ENCODE measurements around the gene CPA2. TPM values are rescaled to one million over a fixed set of nuclear protein-coding genes. Genes with fewer than 3 reads are reported as not detected.

Gene CPA2
- polyA plus RNA-seq, 2 of the 4 experiments (the other 2 are of a cell fraction) = not detected

- ChIA-PET CTCF (interaction anchor here (0.8 kb wide), 1 partner anchor 94 kb away, joined by 4 read pairs; no protein-coding TSS in a partner anchor), POLR2A (interaction anchor here (0.5 kb wide), 1 partner anchor 163 kb away, joined by 4 read pairs; no protein-coding TSS in a partner anchor)
- FAIRE-seq (no peak), ATAC-seq (no peak), DNase-seq (ENCODE audit: low read depth in 1 of 2, low spot score in 1 of 2) (no peak)
- TF ChIP-seq TFCP2L1 (CRISPR knock-in tag; IDR thresholded peaks at IDR 0.05) (no peak), FOXS1 (CRISPR knock-in tag; IDR thresholded peaks at IDR 0.05) (no peak), CBX8 (IDR thresholded peaks at IDR 0.05) (no peak), CBX2 (IDR thresholded peaks at IDR 0.05; ENCODE audit: borderline replicate concordance, low read depth) (no peak), MAZ (IDR thresholded peaks at IDR 0.05; ENCODE audit: borderline replicate concordance, low read depth, low read length) (no peak), RARB (CRISPR knock-in tag; IDR thresholded peaks at IDR 0.05) (no peak), HDAC2 (IDR thresholded peaks at IDR 0.05) (no peak), ELK1 (IDR thresholded peaks at IDR 0.05; ENCODE audit: low read depth, low read length) (no peak), CEBPB (IDR thresholded peaks at IDR 0.05) (no peak), POLR2AphosphoS2 (conservative IDR thresholded peaks at IDR 0.05; ENCODE audit: low read length) (no peak), EP300 (IDR thresholded peaks at IDR 0.05) (no peak)
- TF ChIP-seq, protein P1, sequence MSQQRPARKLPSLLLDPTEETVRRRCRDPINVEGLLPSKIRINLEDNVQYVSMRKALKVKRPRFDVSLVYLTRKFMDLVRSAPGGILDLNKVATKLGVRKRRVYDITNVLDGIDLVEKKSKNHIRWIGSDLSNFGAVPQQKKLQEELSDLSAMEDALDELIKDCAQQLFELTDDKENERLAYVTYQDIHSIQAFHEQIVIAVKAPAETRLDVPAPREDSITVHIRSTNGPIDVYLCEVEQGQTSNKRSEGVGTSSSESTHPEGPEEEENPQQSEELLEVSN (IDR thresholded peaks at IDR 0.05; ENCODE audit: borderline replicate concordance, low read depth) = no peak
- WGBS (ENCODE audit: missing lambda C conversion rate) = 92% methylated on average over 11 of the region's 11 CpGs
- no peak overlapping the region for H3K4me3 ChIP-seq
- no peak overlapping the region for H3K27ac ChIP-seq
- no peaks in the 10 kb centered on the region for H3K9me3 ChIP-seq
- H3K4me1 ChIP-seq = no peaks in the 10 kb centered on the region
- H3K4me2 ChIP-seq = no peak overlapping the region
Measured at GRCh38 chr7:130273933-130274255, 7.2 kb downstream of the CPA2 start.

DNA sequence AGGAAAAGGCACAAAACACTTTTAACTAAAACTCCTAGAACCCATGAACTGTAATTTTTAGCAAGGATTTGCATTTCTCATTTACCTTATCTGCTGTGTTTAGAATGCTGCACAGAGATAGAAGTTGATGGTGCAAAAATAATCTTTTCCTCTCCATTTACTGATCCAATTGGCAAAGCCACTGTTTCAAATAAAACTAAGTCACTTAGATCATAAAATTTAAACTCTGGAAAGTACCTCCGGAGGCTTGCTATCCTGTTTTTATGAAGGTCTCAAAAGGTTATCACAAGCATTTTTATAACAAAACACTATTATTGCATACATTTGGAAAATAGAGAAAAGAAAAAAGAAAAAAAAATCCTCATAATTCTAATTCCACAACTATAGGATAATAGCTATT, 7.6 kb downstream of the CPA2 start:
- FAIRE-seq = no peak
- H3K9me3 ChIP-seq = no peaks in the 10 kb centered on the region
- no peaks in the 10 kb centered on the region for H3K4me1 ChIP-seq
- WGBS (ENCODE audit: missing lambda C conversion rate) = 79% methylated on average over 1 of the region's 1 CpG
- ChIA-PET CTCF (interaction anchor here (0.8 to 1.0 kb wide), 2 partner anchors 18 to 93 kb away, joined by 3 to 4 read pairs; partner anchors contain the start of gene CPA4), POLR2A (no interaction called here)
- H3K27ac ChIP-seq = no peak overlapping the region
- H3K4me2 ChIP-seq = no peak overlapping the region
- no peak for DNase-seq (ENCODE audit: low read depth in 1 of 2, low spot score in 1 of 2)
- TF ChIP-seq KDM1A (IDR thresholded peaks at IDR 0.05; ENCODE audit: low read depth) = no peak
- no peak for TF ChIP-seq CEBPB (IDR thresholded peaks at IDR 0.05)
- TF ChIP-seq, protein P2, sequence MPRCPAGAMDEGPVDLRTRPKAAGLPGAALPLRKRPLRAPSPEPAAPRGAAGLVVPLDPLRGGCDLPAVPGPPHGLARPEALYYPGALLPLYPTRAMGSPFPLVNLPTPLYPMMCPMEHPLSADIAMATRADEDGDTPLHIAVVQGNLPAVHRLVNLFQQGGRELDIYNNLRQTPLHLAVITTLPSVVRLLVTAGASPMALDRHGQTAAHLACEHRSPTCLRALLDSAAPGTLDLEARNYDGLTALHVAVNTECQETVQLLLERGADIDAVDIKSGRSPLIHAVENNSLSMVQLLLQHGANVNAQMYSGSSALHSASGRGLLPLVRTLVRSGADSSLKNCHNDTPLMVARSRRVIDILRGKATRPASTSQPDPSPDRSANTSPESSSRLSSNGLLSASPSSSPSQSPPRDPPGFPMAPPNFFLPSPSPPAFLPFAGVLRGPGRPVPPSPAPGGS (IDR thresholded peaks at IDR 0.05) = no peak
- TF ChIP-seq MYC (IDR thresholded peaks at IDR 0.05; ENCODE audit: borderline replicate concordance, low read length) = no peak
- TF ChIP-seq HOXA7 (CRISPR knock-in tag; IDR thresholded peaks at IDR 0.05) = no peak
- no peak for TF ChIP-seq MAFK (IDR thresholded peaks at IDR 0.05; ENCODE audit: partially characterized antibody)
- no peak for TF ChIP-seq NPAS2 (CRISPR knock-in tag; IDR thresholded peaks at IDR 0.05; ENCODE audit: borderline replicate concordance)
- no peak for ATAC-seq
- no peak overlapping the region for H3K4me3 ChIP-seq

- Histone ChIP-seq H3K27ac (no peak overlapping the region), H3K4me3 (no peak overlapping the region), H3K4me2 (no peak overlapping the region), H3K9me3 (no peaks in the 10 kb centered on the region), H3K4me1 (no peaks in the 10 kb centered on the region)
- ATAC-seq (no peak), FAIRE-seq (no peak), DNase-seq (ENCODE audit: low read depth in 1 of 2, low spot score in 1 of 2) (no peak)
- ChIA-PET POLR2A (no interaction called here), CTCF (interaction anchor here (1.0 kb wide), 1 partner anchor 18 kb away, joined by 3 read pairs; the partner anchor contains the start of gene CPA4)
- 84% methylated on average over 11 of the region's 11 CpGs for WGBS (ENCODE audit: missing lambda C conversion rate)
- TF ChIP-seq HEYL (CRISPR knock-in tag; IDR thresholded peaks at IDR 0.05) = no peak
Measured at GRCh38 chr7:130274983-130275591, 8.4 kb downstream of the CPA2 start.

Data from A549 (cell line).